Thoracic aorta (tissue), 2 donors: Measurements from ENCODE around the gene TRIM9. TPM values are rescaled to one million over a fixed set of nuclear protein-coding genes. Genes with fewer than 3 reads are reported as not detected.

Experiments used
- ATAC-seq: fragments of 150-250 bp; one replicate; pipeline ENCODE4 v1.8.0; 2017; ENCODE audit warnings: low read depth; ENCODE audit not compliant: insufficient number of reproducible peaks, low FRiP score
- DNase-seq: peaks from one replicate; pipeline ENCODE4 v3.0.0-alpha.2; 2020; ENCODE audit warnings: low spot score
- H3K27ac ChIP-seq, 2 donors: fragments of 200-600 bp; sonication (generic); 1 replicate in 1 of 2; 2 replicates in 1 of 2; pipeline ENCODE4 v1.5.1; 2016; ENCODE audit warnings: mild to moderate bottlenecking in 2 of 2, moderate library complexity in 2 of 2
- H3K27me3 ChIP-seq: fragments of 200-600 bp; sonication (generic); replicated peaks from 2 replicates; pipeline ENCODE4 v1.6.0; 2016; ENCODE audit warnings: mild to moderate bottlenecking; ENCODE audit not compliant: insufficient read depth
- H3K36me3 ChIP-seq: fragments of 200-600 bp; sonication (generic); one replicate; pipeline ENCODE4 v1.5.1; 2016
- H3K4me1 ChIP-seq, 2 donors: fragments of 200-600 bp; sonication (generic); 1 replicate in 1 of 2; 2 replicates in 1 of 2; pipeline versions ENCODE4 v1.5.1 to v1.6.0; 2016; ENCODE audit warnings: low read depth in 2 of 2, mild to moderate bottlenecking in 1 of 2; ENCODE audit not compliant: control insufficient read depth in 1 of 2
- H3K4me3 ChIP-seq: fragments of 200-600 bp; sonication (generic); 2 replicates; pipeline ENCODE4 v1.5.1; 2016; ENCODE audit warnings: mild to moderate bottlenecking
- H3K9me3 ChIP-seq: fragments of 200-600 bp; sonication (generic); 2 replicates; pipeline ENCODE4 v1.5.1; 2016
- CTCF ChIP-seq: fragments of 200-600 bp; sonication (generic); IDR thresholded peaks from one replicate; pipeline ENCODE4 v1.5.1; 2019; ENCODE audit warnings: antibody characterized with exemption
- total RNA-seq, 2 donors: library from RNA; depleted of rRNA; stranded (reverse); fragments of >200 nt; gene quantifications; one replicate each; pipeline versions ENCODE4 v1.1.0 to v1.2.3, GENCODE V29; 2016

Gene TRIM9
- total RNA-seq, 2 donors from 2014 or later = 0.41 to 2.1 TPM

- ATAC-seq (no peak), DNase-seq (no peak)
- H3K4me1 ChIP-seq = peaks cover 15 to 28% of the 10 kb centered on the region in 2 donors
- H3K9me3 ChIP-seq = no peaks in the 10 kb centered on the region
- H3K27ac ChIP-seq = no peak overlapping the region
- H3K27me3 ChIP-seq = no peaks in the 10 kb centered on the region
- H3K36me3 ChIP-seq = no peaks in the 10 kb centered on the region
- H3K4me3 ChIP-seq = no peak overlapping the region
- no peak for TF ChIP-seq CTCF
Observed at GRCh38 chr14:51004801-51005526, 89.9 kb downstream of the TRIM9 start.

- H3K4me1 ChIP-seq = peaks cover 15 to 28% of the 10 kb centered on the region in 2 donors
- no peaks in the 10 kb centered on the region for H3K9me3 ChIP-seq
- no peak overlapping the region for H3K4me3 ChIP-seq
- H3K36me3 ChIP-seq = no peaks in the 10 kb centered on the region
- no peak for DNase-seq
- no peak for ATAC-seq
- H3K27ac ChIP-seq = no peak overlapping the region
- no peak for TF ChIP-seq CTCF
- H3K27me3 ChIP-seq = no peaks in the 10 kb centered on the region
Observed at GRCh38 chr14:51004352-51004800, 90.5 kb downstream of the TRIM9 start.

GRCh38 chr14:51002406-51002999 lies 92.4 kb downstream of the TRIM9 start:
- Histone ChIP-seq H3K36me3 (no peaks in the 10 kb centered on the region), H3K9me3 (no peaks in the 10 kb centered on the region), H3K4me1 (peaks cover 15 to 28% of the 10 kb centered on the region in 2 donors), H3K4me3 (no peak overlapping the region), H3K27ac (no peak overlapping the region), H3K27me3 (no peaks in the 10 kb centered on the region)
- DNase-seq (no peak), ATAC-seq (no peak)
- TF ChIP-seq CTCF = no peak

- DNase-seq = no peak
- no peaks in the 10 kb centered on the region for H3K27me3 ChIP-seq
- no peaks in the 10 kb centered on the region for H3K36me3 ChIP-seq
- H3K4me3 ChIP-seq = no peak overlapping the region
- peaks cover 8 to 15% of the 10 kb centered on the region in 2 donors for H3K4me1 ChIP-seq
- no peak for TF ChIP-seq CTCF
- H3K9me3 ChIP-seq = no peaks in the 10 kb centered on the region
- H3K27ac ChIP-seq = no peak overlapping the region
- no peak for ATAC-seq
Observed at GRCh38 chr14:51000566-51000965, 94.3 kb downstream of the TRIM9 start.

GRCh38 chr14:50999726-51000125 lies 95.2 kb downstream of the TRIM9 start:
- no peak for DNase-seq
- H3K4me1 ChIP-seq = peaks cover 3 to 6% of the 10 kb centered on the region in 2 donors
- H3K9me3 ChIP-seq = no peaks in the 10 kb centered on the region
- no peak overlapping the region for H3K27ac ChIP-seq
- ATAC-seq = no peak
- H3K4me3 ChIP-seq = no peak overlapping the region
- TF ChIP-seq CTCF = no peak
- no peaks in the 10 kb centered on the region for H3K27me3 ChIP-seq
- no peaks in the 10 kb centered on the region for H3K36me3 ChIP-seq
